DLD1 (cell line): ENCODE results near the gene PTPN5.

Experiments
- in situ Hi-C: cut with HindIII; loops from 2 replicates; pipeline ENCODE4 v1.10.0; 2017; ENCODE audit warnings: low sequenced_read_pairs

The PTPN5 gene

DNA sequence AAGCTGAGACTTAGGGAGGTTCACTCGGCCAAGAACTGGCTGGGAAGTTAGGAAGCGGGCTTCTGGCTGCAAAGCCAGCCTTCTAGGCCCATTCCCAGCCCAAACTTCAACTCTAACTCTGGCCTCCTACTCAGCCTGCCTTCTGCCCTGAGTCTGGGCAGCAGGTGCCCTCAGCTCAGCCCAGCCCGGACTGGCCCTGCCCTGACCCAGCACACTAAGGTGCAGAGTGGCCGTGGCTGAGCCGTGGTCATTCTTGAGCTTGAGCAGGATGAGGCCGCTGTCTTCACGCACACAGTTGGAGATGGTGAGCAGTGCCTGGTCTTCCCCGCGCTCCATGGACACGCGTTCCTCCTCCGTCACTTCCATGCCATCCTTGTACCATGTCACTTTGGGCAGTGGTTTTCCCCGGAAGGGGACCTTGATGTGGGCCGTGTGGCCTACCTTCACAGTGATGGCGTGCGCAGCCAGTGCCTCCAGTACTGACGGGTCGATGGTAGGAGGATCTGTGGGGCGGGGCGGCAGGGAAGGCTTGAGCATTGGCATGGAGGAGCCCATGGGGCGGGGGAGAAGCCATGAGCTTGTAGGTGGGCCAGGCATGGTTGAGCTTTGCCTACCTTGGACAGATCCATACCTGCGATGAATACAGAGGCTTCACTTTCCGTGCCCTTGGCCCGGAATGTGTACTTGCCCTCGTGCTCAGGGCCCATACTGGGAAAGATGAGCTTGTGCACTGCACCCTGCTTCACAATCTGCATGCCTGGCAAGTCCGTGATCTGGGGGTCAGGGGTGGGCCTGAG is 77.8 kb downstream of the PTPN5 start:
- in situ Hi-C loops, result no loop called here

DNA sequence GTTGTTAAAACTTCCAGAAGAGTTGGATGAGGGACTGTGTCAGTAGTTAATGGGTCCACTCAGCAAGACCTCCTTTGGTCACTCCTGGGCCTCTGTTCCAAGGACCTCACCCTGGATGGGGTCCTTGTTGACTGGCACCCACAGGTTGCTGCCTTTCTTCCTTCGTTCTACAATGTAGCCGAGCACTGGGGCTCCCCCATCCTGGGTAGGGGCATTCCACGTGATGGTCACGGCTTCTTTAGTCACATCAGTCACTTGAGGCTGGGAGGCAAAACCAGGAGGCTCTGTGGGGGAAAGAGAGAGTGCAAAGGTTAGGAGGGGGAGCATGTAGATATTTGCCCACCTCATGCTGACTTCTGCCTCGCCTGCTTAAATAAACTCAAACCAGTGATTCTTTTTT is 81.1 kb downstream of the PTPN5 start:
- in situ Hi-C loops, result no loop called here

DNA sequence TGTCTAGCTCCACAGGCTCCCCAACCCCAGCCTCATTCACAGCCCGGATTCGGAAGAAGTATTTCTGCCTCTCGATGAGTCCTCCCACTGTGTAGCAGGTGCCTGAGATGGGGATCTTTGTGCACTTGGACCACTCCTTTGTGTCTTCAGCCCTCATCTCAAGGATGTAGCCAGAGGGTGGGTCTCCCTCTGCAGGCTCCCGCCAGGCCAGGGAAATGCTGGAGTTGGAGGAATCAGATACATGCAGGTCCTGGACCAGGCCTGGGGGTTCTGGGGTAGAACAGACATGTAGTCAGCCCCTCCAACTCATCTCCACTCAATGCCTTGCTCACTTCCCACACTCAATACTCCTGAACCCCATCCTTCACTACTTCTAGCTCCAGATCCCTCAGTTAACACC is 82.2 kb downstream of the PTPN5 start:
- in situ Hi-C loops, result no loop called here

DNA sequence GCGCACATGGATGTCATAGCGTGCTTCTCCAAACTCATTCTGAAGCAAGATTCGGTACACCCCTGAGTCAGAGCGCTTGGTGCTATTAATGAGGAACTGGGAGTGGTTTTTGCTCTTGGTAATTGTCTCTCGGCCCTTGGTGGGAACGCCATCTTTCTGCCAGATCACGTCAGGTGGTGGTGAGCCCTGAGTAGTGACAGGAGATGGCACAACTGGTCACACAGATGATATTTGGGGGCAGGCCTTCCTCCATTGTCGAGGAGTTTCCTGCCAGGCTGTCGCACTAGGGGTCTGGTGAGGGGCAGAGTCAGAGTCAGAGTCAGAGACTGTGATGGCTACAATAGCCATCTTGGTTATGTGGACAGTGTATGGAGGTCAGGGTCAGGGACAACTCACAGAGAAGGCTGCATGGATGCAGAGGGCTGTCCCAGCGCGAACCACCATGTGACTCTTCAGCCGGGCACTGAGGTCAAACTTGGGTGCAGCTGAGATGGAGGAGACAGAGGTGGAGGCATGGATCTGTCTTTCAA is 83.7 kb downstream of the PTPN5 start:
- in situ Hi-C loops, result no loop called here

GRCh38 chr11:18706330-18707243 is 85.0 kb downstream of the PTPN5 start:
- in situ Hi-C loops, result no loop called here

GRCh38 chr11:18705651-18706281 is 85.8 kb downstream of the PTPN5 start:
- in situ Hi-C loops, result no loop called here

- in situ Hi-C loops, result no loop called here
These were observed 86.9 kb downstream of the PTPN5 start for GRCh38 chr11:18704698-18705097.

- in situ Hi-C loops, result no loop called here
These were observed 87.5 kb downstream of the PTPN5 start for GRCh38 chr11:18704045-18704645.

- in situ Hi-C loops, result no loop called here
These were observed 88.4 kb downstream of the PTPN5 start for GRCh38 chr11:18703001-18703763.

GRCh38 chr11:18701614-18702216 is 89.9 kb downstream of the PTPN5 start:
- in situ Hi-C loops, result no loop called here

DNA sequence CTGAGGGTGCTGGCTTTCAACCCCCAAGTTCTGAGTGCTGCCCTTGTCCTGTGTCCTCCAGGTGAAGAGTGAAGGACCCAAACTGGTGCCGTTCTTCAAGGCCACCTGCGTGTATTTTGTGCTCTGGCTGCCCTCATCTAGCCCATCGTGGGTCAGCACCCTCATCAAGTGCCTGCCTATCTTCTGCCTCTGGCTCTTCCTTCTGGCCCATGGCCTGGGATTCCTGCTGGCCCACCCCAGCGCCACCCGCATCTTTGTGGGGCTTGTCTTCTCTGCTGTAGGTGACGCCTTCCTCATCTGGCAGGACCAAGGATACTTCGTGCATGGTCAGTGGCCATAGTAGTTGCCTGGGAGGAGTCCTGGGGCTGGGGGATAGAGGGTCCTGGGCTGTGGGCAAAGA is 90.7 kb downstream of the PTPN5 start:
- in situ Hi-C loops, result no loop called here

- in situ Hi-C loops, result no loop called here
These were observed 91.2 kb downstream of the PTPN5 start for GRCh38 chr11:18700375-18700774.

GRCh38 chr11:18699848-18700261 is 91.7 kb downstream of the PTPN5 start:
- in situ Hi-C loops, result no loop called here

DNA sequence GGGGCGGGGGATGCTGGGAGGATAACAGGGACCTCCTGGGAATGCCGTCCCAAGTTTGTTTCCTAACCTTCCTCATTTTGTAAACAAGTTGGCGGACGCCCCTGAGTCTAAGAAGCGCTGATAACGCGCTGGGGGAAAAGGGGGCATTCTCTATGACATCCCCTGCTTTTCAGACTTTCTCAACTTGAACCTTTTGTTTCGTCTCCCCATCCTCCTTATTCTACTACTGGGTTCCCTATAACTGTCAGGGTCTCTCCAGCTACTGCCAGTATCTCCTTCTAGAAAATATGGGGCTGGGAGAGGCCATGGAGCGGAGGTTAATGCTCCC is 92.4 kb downstream of the PTPN5 start:
- in situ Hi-C loops, result no loop called here

- in situ Hi-C loops, result no loop called here
These were observed 93.0 kb downstream of the PTPN5 start, which contains the start of gene TMEM86A for GRCh38 chr11:18698341-18699268. Gene TMEM86A (plus strand): TSS chr11:18698779. CDS start chr11:18698887, 108 bp downstream.

- in situ Hi-C loops, result no loop called here
These were observed 94.0 kb downstream of the PTPN5 start for GRCh38 chr11:18697576-18697975.

- in situ Hi-C loops, result no loop called here
These were observed 94.9 kb downstream of the PTPN5 start for GRCh38 chr11:18696638-18697225.
